GM12873 (cell line): ENCODE measurements around the gene ACACA.

ENCODE experiments used
- TF ChIP-seq, protein P1 (sequence below): IDR thresholded peaks from 2 replicates; pipeline ENCODE4 v1.5.1; 2012; ENCODE audit warnings: low read depth, mild to moderate bottlenecking, moderate library complexity, low read length, control low read depth; ENCODE audit not compliant: insufficient read depth; ENCODE audit errors: missing control alignments

ACACA gene

GRCh38 chr17:37293770-37294169 is 112.9 kb downstream of the ACACA start:
- TF ChIP-seq, protein P1, sequence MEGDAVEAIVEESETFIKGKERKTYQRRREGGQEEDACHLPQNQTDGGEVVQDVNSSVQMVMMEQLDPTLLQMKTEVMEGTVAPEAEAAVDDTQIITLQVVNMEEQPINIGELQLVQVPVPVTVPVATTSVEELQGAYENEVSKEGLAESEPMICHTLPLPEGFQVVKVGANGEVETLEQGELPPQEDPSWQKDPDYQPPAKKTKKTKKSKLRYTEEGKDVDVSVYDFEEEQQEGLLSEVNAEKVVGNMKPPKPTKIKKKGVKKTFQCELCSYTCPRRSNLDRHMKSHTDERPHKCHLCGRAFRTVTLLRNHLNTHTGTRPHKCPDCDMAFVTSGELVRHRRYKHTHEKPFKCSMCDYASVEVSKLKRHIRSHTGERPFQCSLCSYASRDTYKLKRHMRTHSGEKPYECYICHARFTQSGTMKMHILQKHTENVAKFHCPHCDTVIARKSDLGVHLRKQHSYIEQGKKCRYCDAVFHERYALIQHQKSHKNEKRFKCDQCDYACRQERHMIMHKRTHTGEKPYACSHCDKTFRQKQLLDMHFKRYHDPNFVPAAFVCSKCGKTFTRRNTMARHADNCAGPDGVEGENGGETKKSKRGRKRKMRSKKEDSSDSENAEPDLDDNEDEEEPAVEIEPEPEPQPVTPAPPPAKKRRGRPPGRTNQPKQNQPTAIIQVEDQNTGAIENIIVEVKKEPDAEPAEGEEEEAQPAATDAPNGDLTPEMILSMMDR: no peak

- TF ChIP-seq, protein P1: no peak
Measured at GRCh38 chr17:37292429-37293139, 114.1 kb downstream of the ACACA start.

GRCh38 chr17:37291351-37291750 is 115.3 kb downstream of the ACACA start:
- TF ChIP-seq, protein P1: no peak

- TF ChIP-seq, protein P1: no peak
Measured at GRCh38 chr17:37286430-37286829, 120.2 kb downstream of the ACACA start.

- TF ChIP-seq, protein P1: no peak
Measured at GRCh38 chr17:37284191-37284590, 122.4 kb downstream of the ACACA start.

DNA sequence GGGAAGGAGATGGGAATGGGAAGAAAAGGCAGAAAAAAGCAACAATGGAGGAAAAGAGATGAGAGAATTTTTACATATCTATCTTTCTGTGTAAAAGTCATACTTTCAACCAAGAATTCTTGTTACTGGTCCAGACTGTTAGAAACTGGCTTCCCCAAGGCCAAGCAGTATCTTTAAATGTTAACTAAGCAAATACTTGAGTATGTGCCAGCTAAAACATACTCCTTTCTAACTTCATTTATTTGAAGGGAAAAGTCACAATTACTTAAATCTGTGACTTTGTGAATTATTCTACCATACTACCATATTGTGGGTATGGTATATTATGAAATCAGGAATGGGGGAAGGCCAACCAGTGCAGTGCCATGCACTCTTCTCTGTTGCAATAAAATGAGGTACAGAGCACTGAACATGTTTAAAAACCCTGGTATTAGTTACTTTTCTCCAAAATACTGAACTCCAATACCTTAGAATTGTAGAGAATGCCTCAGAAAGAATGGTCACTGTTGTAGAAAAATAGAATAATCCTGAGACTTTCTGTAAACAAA is 123.1 kb downstream of the ACACA start:
- TF ChIP-seq, protein P1: no peak

GRCh38 chr17:37280841-37281240 is 125.8 kb downstream of the ACACA start:
- TF ChIP-seq, protein P1: no peak
